Stimulated activated naive CD4-positive, alpha-beta T cell treated with Interleukin-2 at 50 U/mL for 16 hours (primary cell): ENCODE data around the gene PRKAG1.
A peak's percentile ranks its signal among the peaks of the same experiment; 100 is the strongest.

Experiments
- DNase-seq: peaks from one replicate; lab custom pipeline; 2025; lab: John Stamatoyannopoulos, UW

PRKAG1 gene

GRCh38 chr12:48981757-48982157 is 36.8 kb downstream of the PRKAG1 start:
- no peak for DNase-seq

GRCh38 chr12:48980953-48981756 is 37.4 kb downstream of the PRKAG1 start:
- DNase-seq: peak; percentile 46

GRCh38 chr12:48980389-48980952 is 38.1 kb downstream of the PRKAG1 start:
- DNase-seq: peak; percentile 23

- DNase-seq: peak; percentile 16
These were observed 38.8 kb downstream of the PRKAG1 start for GRCh38 chr12:48979602-48980388.

GRCh38 chr12:48978741-48979601 is 39.6 kb downstream of the PRKAG1 start:
- DNase-seq: no peak

GRCh38 chr12:48978291-48978740 is 40.3 kb downstream of the PRKAG1 start, which contains the start of gene WNT1:
Gene WNT1, plus strand, starts transcription at chr12:48978322. Its CDS starts 329 bp downstream, at chr12:48978651.
- DNase-seq: no peak

- peak; percentile 84 for DNase-seq
These were observed 41.0 kb downstream of the PRKAG1 start for GRCh38 chr12:48977290-48978281.

- peak; percentile 15 for DNase-seq
These were observed 44.5 kb downstream of the PRKAG1 start for GRCh38 chr12:48973941-48974673.

- DNase-seq: no peak
These were observed 45.0 kb downstream of the PRKAG1 start for GRCh38 chr12:48973531-48973930.

- DNase-seq: no peak
These were observed 45.6 kb downstream of the PRKAG1 start for GRCh38 chr12:48972952-48973483.

- DNase-seq: peak; percentile 26
These were observed 46.2 kb downstream of the PRKAG1 start for GRCh38 chr12:48972213-48972951.

GRCh38 chr12:48970702-48971334 is 47.8 kb downstream of the PRKAG1 start:
- DNase-seq: no peak

- peak; percentile 44 for DNase-seq
These were observed 48.5 kb downstream of the PRKAG1 start for GRCh38 chr12:48969833-48970701.

- DNase-seq: no peak
These were observed 49.3 kb downstream of the PRKAG1 start for GRCh38 chr12:48969160-48969771.

- DNase-seq: no peak
These were observed 50.1 kb downstream of the PRKAG1 start for GRCh38 chr12:48968467-48968866.

GRCh38 chr12:48967991-48968390 is 50.6 kb downstream of the PRKAG1 start:
- DNase-seq: no peak
